GM18907 (cell line): ENCODE results near the gene ASB16.

Experiments used
- ATAC-seq: cut with Tn5 transposase; IDR thresholded peaks from one replicate; pipeline ENCODE4 v1.9.1; 2021; ENCODE audit warnings: mild to moderate bottlenecking, moderate library complexity; ENCODE audit not compliant: unreplicated experiment

ASB16 gene

DNA sequence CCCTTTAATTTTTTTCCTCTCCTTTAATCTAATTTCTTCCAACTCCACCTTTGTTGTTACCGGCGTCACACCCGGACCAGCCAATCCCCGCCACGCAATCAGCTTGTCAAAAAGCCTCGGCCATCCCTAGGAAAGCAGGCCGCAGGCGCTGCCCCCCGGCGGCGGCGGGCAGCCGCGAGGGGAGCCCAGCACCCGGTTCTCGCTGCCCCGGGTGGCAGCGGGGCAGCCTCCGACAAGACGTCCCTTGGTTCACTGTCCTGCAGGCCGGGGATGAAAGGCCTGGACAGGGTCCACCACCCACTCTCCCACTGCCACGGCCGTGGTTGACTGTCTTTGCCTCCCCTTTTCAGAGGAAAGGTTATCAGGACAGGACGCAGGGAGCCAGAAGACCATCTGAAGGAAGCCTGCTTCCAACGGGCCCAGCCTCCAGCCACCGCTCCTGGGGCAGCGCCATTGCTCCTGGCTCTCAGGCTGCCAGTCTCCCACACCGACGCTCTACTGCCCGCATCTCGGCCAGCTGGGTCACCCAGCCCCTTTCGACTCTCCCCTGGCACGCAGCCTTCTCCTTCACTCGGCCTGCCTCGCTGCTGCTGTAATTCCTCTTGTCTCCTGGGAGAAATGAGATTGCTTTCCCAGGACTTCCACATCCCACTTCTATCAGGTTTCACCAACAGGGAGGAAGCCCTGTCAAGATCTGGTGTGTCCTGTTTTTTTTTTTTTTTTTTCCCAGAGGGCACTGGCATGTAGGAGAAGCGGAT lies 51.8 kb downstream of the ASB16 start:
- no peak for ATAC-seq

- no peak for ATAC-seq
Measured at GRCh38 chr17:44223541-44224071, 53.1 kb downstream of the ASB16 start.
